Measurements from ENCODE around the gene TAF13. TPM values are rescaled to one million over a fixed set of nuclear protein-coding genes. Genes with fewer than 3 reads are reported as not detected.

The TAF13 gene
- total and polyA plus RNA-seq, 4 donors, result 23.6 to 91.6 (median 78.7) TPM

GRCh38 chr1:109083501-109083900, 7.7 kb upstream of the TAF13 start:
- H3K27ac ChIP-seq (ENCODE audit: low read depth, low read length), result peak overlapping the region; percentile 91
- peaks cover 15% of the 10 kb centered on the region for H3K4me1 ChIP-seq (ENCODE audit: control insufficient read depth, insufficient read depth, low read length)
- H3K36me3 ChIP-seq (ENCODE audit: control insufficient read depth, insufficient read depth, low read length), result no peaks in the 10 kb centered on the region
- DNase-seq (ENCODE audit: low read depth in 4 of 6, low spot score in 6 of 6), result peak in 4 of 6 donors; percentile 24 to 77 (median 53)
- no peaks in the 10 kb centered on the region for H3K9me3 ChIP-seq (ENCODE audit: control insufficient read depth, insufficient read depth, low read length)
- 17% methylated on average over 1 of the region's 3 CpGs for WGBS (ENCODE audit: insufficient coverage)
- no peaks in the 10 kb centered on the region for H3K27me3 ChIP-seq (ENCODE audit: control insufficient read depth, insufficient read depth, low read length)
- no peak overlapping the region for H3K4me3 ChIP-seq (ENCODE audit: low read depth, low read length)

- no peak overlapping the region for H3K4me3 ChIP-seq (ENCODE audit: low read depth, low read length)
- 86% methylated on average over 2 of the region's 5 CpGs for WGBS (ENCODE audit: insufficient coverage)
- DNase-seq (ENCODE audit: low read depth in 4 of 6, low spot score in 6 of 6), result no peak
Observed at GRCh38 chr1:109080441-109081082, 4.8 kb upstream of the TAF13 start.

GRCh38 chr1:109079240-109079622, 3.4 kb upstream of the TAF13 start:
- H3K27ac ChIP-seq (ENCODE audit: low read depth, low read length), result no peak overlapping the region
- no peaks in the 10 kb centered on the region for H3K36me3 ChIP-seq (ENCODE audit: control insufficient read depth, insufficient read depth, low read length)
- no CpG with 5 or more reads among the region's 2 CpGs for WGBS (ENCODE audit: insufficient coverage)
- peaks cover 12% of the 10 kb centered on the region for H3K4me1 ChIP-seq (ENCODE audit: control insufficient read depth, insufficient read depth, low read length)
- DNase-seq (ENCODE audit: low read depth in 4 of 6, low spot score in 6 of 6), result no peak
- no peak overlapping the region for H3K4me3 ChIP-seq (ENCODE audit: low read depth, low read length)
- H3K27me3 ChIP-seq (ENCODE audit: control insufficient read depth, insufficient read depth, low read length), result no peaks in the 10 kb centered on the region
- H3K9me3 ChIP-seq (ENCODE audit: control insufficient read depth, insufficient read depth, low read length), result no peaks in the 10 kb centered on the region

More at GRCh38 chr1:109080441-109081082, 4.8 kb upstream of the TAF13 start:
- Histone ChIP-seq H3K4me1 (ENCODE audit: control insufficient read depth, insufficient read depth, low read length) (peaks cover 20% of the 10 kb centered on the region), H3K27me3 (ENCODE audit: control insufficient read depth, insufficient read depth, low read length) (no peaks in the 10 kb centered on the region), H3K27ac (ENCODE audit: low read depth, low read length) (peak overlapping the region; percentile 60), H3K36me3 (ENCODE audit: control insufficient read depth, insufficient read depth, low read length) (no peaks in the 10 kb centered on the region), H3K9me3 (ENCODE audit: control insufficient read depth, insufficient read depth, low read length) (no peaks in the 10 kb centered on the region)

- H3K9me3 ChIP-seq (ENCODE audit: control insufficient read depth, insufficient read depth, low read length), result no peaks in the 10 kb centered on the region
- no peak overlapping the region for H3K4me3 ChIP-seq (ENCODE audit: low read depth, low read length)
- H3K36me3 ChIP-seq (ENCODE audit: control insufficient read depth, insufficient read depth, low read length), result peaks cover 6% of the 10 kb centered on the region
- no peak for DNase-seq (ENCODE audit: low read depth in 4 of 6, low spot score in 6 of 6)
- H3K4me1 ChIP-seq (ENCODE audit: control insufficient read depth, insufficient read depth, low read length), result peaks cover 10% of the 10 kb centered on the region
- no peak overlapping the region for H3K27ac ChIP-seq (ENCODE audit: low read depth, low read length)
- 100% methylated on average over 1 of the region's 1 CpG for WGBS (ENCODE audit: insufficient coverage)
- no peaks in the 10 kb centered on the region for H3K27me3 ChIP-seq (ENCODE audit: control insufficient read depth, insufficient read depth, low read length)
Observed at GRCh38 chr1:109078317-109078716, 2.5 kb upstream of the TAF13 start.

- no peak overlapping the region for H3K4me3 ChIP-seq (ENCODE audit: low read depth, low read length)
- H3K27me3 ChIP-seq (ENCODE audit: control insufficient read depth, insufficient read depth, low read length), result no peaks in the 10 kb centered on the region
- H3K36me3 ChIP-seq (ENCODE audit: control insufficient read depth, insufficient read depth, low read length), result peaks cover 45% of the 10 kb centered on the region
- H3K4me1 ChIP-seq (ENCODE audit: control insufficient read depth, insufficient read depth, low read length), result no peaks in the 10 kb centered on the region
- no peaks in the 10 kb centered on the region for H3K9me3 ChIP-seq (ENCODE audit: control insufficient read depth, insufficient read depth, low read length)
- DNase-seq (ENCODE audit: low read depth in 4 of 6, low spot score in 6 of 6), result no peak
- WGBS (ENCODE audit: insufficient coverage), result no CpG with 5 or more reads among the region's 1 CpG
- no peak overlapping the region for H3K27ac ChIP-seq (ENCODE audit: low read depth, low read length)
Observed at GRCh38 chr1:109069294-109069693, 6.5 kb downstream of the TAF13 start.

- peaks cover 47% of the 10 kb centered on the region for H3K36me3 ChIP-seq (ENCODE audit: control insufficient read depth, insufficient read depth, low read length)
- H3K4me1 ChIP-seq (ENCODE audit: control insufficient read depth, insufficient read depth, low read length), result no peaks in the 10 kb centered on the region
- H3K9me3 ChIP-seq (ENCODE audit: control insufficient read depth, insufficient read depth, low read length), result no peaks in the 10 kb centered on the region
- WGBS (ENCODE audit: insufficient coverage), result 80% methylated on average over 1 of the region's 8 CpGs
- H3K4me3 ChIP-seq (ENCODE audit: low read depth, low read length), result no peak overlapping the region
- H3K27ac ChIP-seq (ENCODE audit: low read depth, low read length), result no peak overlapping the region
- no peaks in the 10 kb centered on the region for H3K27me3 ChIP-seq (ENCODE audit: control insufficient read depth, insufficient read depth, low read length)
- DNase-seq (ENCODE audit: low read depth in 4 of 6, low spot score in 6 of 6), result no peak
Observed at GRCh38 chr1:109067883-109068282, 7.9 kb downstream of the TAF13 start.

GRCh38 chr1:109065137-109065536, 10.7 kb downstream of the TAF13 start:
- no peaks in the 10 kb centered on the region for H3K4me1 ChIP-seq (ENCODE audit: control insufficient read depth, insufficient read depth, low read length)
- no CpG with 5 or more reads among the region's 3 CpGs for WGBS (ENCODE audit: insufficient coverage)
- no peak overlapping the region for H3K4me3 ChIP-seq (ENCODE audit: low read depth, low read length)
- H3K27me3 ChIP-seq (ENCODE audit: control insufficient read depth, insufficient read depth, low read length), result no peaks in the 10 kb centered on the region
- no peaks in the 10 kb centered on the region for H3K9me3 ChIP-seq (ENCODE audit: control insufficient read depth, insufficient read depth, low read length)
- peaks cover 43% of the 10 kb centered on the region for H3K36me3 ChIP-seq (ENCODE audit: control insufficient read depth, insufficient read depth, low read length)
- DNase-seq (ENCODE audit: low read depth in 4 of 6, low spot score in 6 of 6), result no peak
- H3K27ac ChIP-seq (ENCODE audit: low read depth, low read length), result no peak overlapping the region

GRCh38 chr1:109061183-109061582, 14.6 kb downstream of the TAF13 start:
- no peaks in the 10 kb centered on the region for H3K4me1 ChIP-seq (ENCODE audit: control insufficient read depth, insufficient read depth, low read length)
- no peak overlapping the region for H3K27ac ChIP-seq (ENCODE audit: low read depth, low read length)
- no peak overlapping the region for H3K4me3 ChIP-seq (ENCODE audit: low read depth, low read length)
- H3K27me3 ChIP-seq (ENCODE audit: control insufficient read depth, insufficient read depth, low read length), result no peaks in the 10 kb centered on the region
- 92% methylated on average over 2 of the region's 4 CpGs for WGBS (ENCODE audit: insufficient coverage)
- DNase-seq (ENCODE audit: low read depth in 4 of 6, low spot score in 6 of 6), result no peak
- H3K9me3 ChIP-seq (ENCODE audit: control insufficient read depth, insufficient read depth, low read length), result no peaks in the 10 kb centered on the region
- peaks cover 26% of the 10 kb centered on the region for H3K36me3 ChIP-seq (ENCODE audit: control insufficient read depth, insufficient read depth, low read length)

- 92% methylated on average over 3 of the region's 7 CpGs for WGBS (ENCODE audit: insufficient coverage)
- Histone ChIP-seq H3K9me3 (ENCODE audit: control insufficient read depth, insufficient read depth, low read length) (no peaks in the 10 kb centered on the region), H3K36me3 (ENCODE audit: control insufficient read depth, insufficient read depth, low read length) (peaks cover 25% of the 10 kb centered on the region), H3K4me1 (ENCODE audit: control insufficient read depth, insufficient read depth, low read length) (no peaks in the 10 kb centered on the region), H3K4me3 (ENCODE audit: low read depth, low read length) (no peak overlapping the region), H3K27ac (ENCODE audit: low read depth, low read length) (no peak overlapping the region), H3K27me3 (ENCODE audit: control insufficient read depth, insufficient read depth, low read length) (no peaks in the 10 kb centered on the region)
- no peak for DNase-seq (ENCODE audit: low read depth in 4 of 6, low spot score in 6 of 6)
Observed at GRCh38 chr1:109060707-109061106, 15.1 kb downstream of the TAF13 start.

- Histone ChIP-seq H3K27ac (ENCODE audit: low read depth, low read length) (no peak overlapping the region), H3K27me3 (ENCODE audit: control insufficient read depth, insufficient read depth, low read length) (no peaks in the 10 kb centered on the region), H3K36me3 (ENCODE audit: control insufficient read depth, insufficient read depth, low read length) (peaks cover 18% of the 10 kb centered on the region)
Observed at GRCh38 chr1:109059026-109059425, 16.8 kb downstream of the TAF13 start.

More at GRCh38 chr1:109059026-109059425, 16.8 kb downstream of the TAF13 start:
- Histone ChIP-seq H3K4me3 (ENCODE audit: low read depth, low read length) (no peak overlapping the region), H3K4me1 (ENCODE audit: control insufficient read depth, insufficient read depth, low read length) (no peaks in the 10 kb centered on the region), H3K9me3 (ENCODE audit: control insufficient read depth, insufficient read depth, low read length) (no peaks in the 10 kb centered on the region)
- no peak for DNase-seq (ENCODE audit: low read depth in 4 of 6, low spot score in 6 of 6)

Measured in spinal cord (tissue), 10 donors.